HCT116 (cell line): ENCODE data around the gene SDF2L1. TPM values are rescaled to one million over a fixed set of nuclear protein-coding genes. Genes with fewer than 3 reads are reported as not detected.

Experiments
- ATAC-seq: fragments of 200-7000 bp; cut with Tn5 transposase; 2 replicates; pipeline ENCODE4 v1.9.1; 2020; ENCODE audit warnings: mild to moderate bottlenecking, moderate library complexity
- BruUV-seq: library from RNA; stranded (reverse); fragments of 400-500 nt; replicated peaks from 2 replicates; lab custom pipeline; 2021; lab: Mats Ljungman, UMichigan
- CTCF ChIA-PET: fragments of 300-600 bp; sonication (Branson Sonifier 250); formaldehyde crosslinking; loops from one replicate; lab custom pipeline; 2021; ENCODE audit warnings: antibody characterized with exemption; lab: Charles Lee
- POLR2A ChIA-PET: fragments of 300-600, 350-600 bp; sonication (Branson Sonifier 250); formaldehyde crosslinking; loops from one replicate; lab custom pipeline; 2021; ENCODE audit warnings: antibody characterized with exemption; lab: Charles Lee
- RAD21 ChIA-PET, 2 experiments: fragments of 300-600 bp; sonication (Branson Sonifier 250); formaldehyde crosslinking; loops; one replicate each; lab custom pipeline; 2023; ENCODE audit warnings: low total read pairs in 2 of 2; ENCODE audit not compliant: uncharacterized antibody in 2 of 2, unreplicated experiment in 2 of 2, low non-redundant PET in 1 of 2; lab: Charles Lee
- DNase-seq: peaks from one replicate; pipeline ENCODE4 v3.0.0-alpha.2; 2010; ENCODE audit warnings: low read depth, low spot score
- H2AFZ ChIP-seq: fragments of 200-600 bp; shearing (Covaris generic), sonication (generic); 2 replicates; pipeline ENCODE4 v1.6.1; 2017; ENCODE audit warnings: low read depth, mixed run types, mixed read lengths, antibody characterized with exemption, low read length; ENCODE audit not compliant: poor library complexity, severe bottlenecking
- H3K27ac ChIP-seq: 2 replicates; pipeline ENCODE4 v1.5.1; 2012; ENCODE audit warnings: low read depth, low read length
- H3K27me3 ChIP-seq: fragments of 200-600 bp; sonication (generic); 2 replicates; pipeline ENCODE4 v1.6.1; 2016; ENCODE audit warnings: mixed run types, low read length, mixed read lengths; ENCODE audit not compliant: insufficient read depth
- H3K36me3 ChIP-seq, 2 experiments: fragments of 200-500 bp in 1 of 2; fragments of 200-600 bp in 1 of 2; sonication (Bioruptor generic) in 1 of 2; sonication (generic) in 1 of 2; 2 replicates each; pipeline versions ENCODE4 v1.5.1 to v1.6.1; 2014 to 2016; ENCODE audit warnings: low read length in 2 of 2, inconsistent platforms in 1 of 2, mixed read lengths in 1 of 2, mixed run types in 1 of 2; ENCODE audit not compliant: insufficient read depth in 2 of 2, control insufficient read depth in 1 of 2
- H3K4me1 ChIP-seq, 2 experiments: fragments of 200-600 bp in 1 of 2; sonication (generic) in 1 of 2; 2 replicates each; pipeline versions ENCODE4 v1.5.1 to v1.6.1; 2012 to 2017; ENCODE audit warnings: low read length in 2 of 2, inconsistent platforms in 1 of 2, mild to moderate bottlenecking in 1 of 2, mixed read lengths in 1 of 2, mixed run types in 1 of 2, moderate library complexity in 1 of 2; ENCODE audit not compliant: insufficient read depth in 2 of 2, control insufficient read depth in 1 of 2
- H3K4me2 ChIP-seq: fragments of 200-600 bp; sonication (generic); 2 replicates; pipeline ENCODE4 v1.6.1; 2017; ENCODE audit warnings: mixed run types, low read length, mixed read lengths
- H3K4me3 ChIP-seq, 2 experiments: fragments of 200-600 bp in 1 of 2; sonication (generic) in 1 of 2; replicated peaks in 1 of 2; 2 replicates each; pipeline ENCODE4 v1.5.1; 2011 to 2016; ENCODE audit warnings: low read length in 2 of 2, control low read depth in 1 of 2, low read depth in 1 of 2, mild to moderate bottlenecking in 1 of 2, mixed read lengths in 1 of 2, mixed run types in 1 of 2
- H3K79me2 ChIP-seq: fragments of 200-600 bp; sonication (generic); 2 replicates; pipeline ENCODE4 v1.6.1; 2017; ENCODE audit warnings: mild to moderate bottlenecking, mixed run types, low read length, moderate library complexity, mixed read lengths; ENCODE audit not compliant: insufficient read depth
- H3K9ac ChIP-seq: fragments of 200-600 bp; sonication (generic); 2 replicates; pipeline ENCODE4 v1.6.1; 2016; ENCODE audit warnings: low read length, mixed read lengths
- H3K9me2 ChIP-seq: fragments of 200-600 bp; sonication (generic), shearing (Covaris generic); 2 replicates; pipeline ENCODE4 v1.6.1; 2017; ENCODE audit warnings: mixed run types, mild to moderate bottlenecking, moderate library complexity; ENCODE audit not compliant: insufficient read depth
- H3K9me3 ChIP-seq, 2 experiments: fragments of 200-500 bp in 1 of 2; fragments of 200-600 bp in 1 of 2; sonication (Bioruptor generic) in 1 of 2; sonication (generic) in 1 of 2; 2 replicates each; pipeline ENCODE4 v1.6.1; 2014 to 2017; ENCODE audit warnings: low read length in 2 of 2, mixed read lengths in 2 of 2, inconsistent platforms in 1 of 2, low read depth in 1 of 2, mild to moderate bottlenecking in 1 of 2, mixed run types in 1 of 2, moderate library complexity in 1 of 2; ENCODE audit not compliant: control insufficient read depth in 1 of 2, insufficient read depth in 1 of 2
- H4K20me1 ChIP-seq: fragments of 200-600 bp; sonication (generic), shearing (Covaris generic); 2 replicates; pipeline ENCODE4 v1.6.1; 2017; ENCODE audit warnings: mixed run types, mild to moderate bottlenecking, moderate library complexity; ENCODE audit not compliant: insufficient read depth
- ATF3 ChIP-seq: IDR thresholded peaks from 2 replicates; pipeline ENCODE4 v1.6.1; 2012
- CEBPB ChIP-seq: IDR thresholded peaks from 2 replicates; pipeline ENCODE4 v1.6.1; 2012; ENCODE audit warnings: low read depth
- CTCF ChIP-seq, 3 experiments: fragments of 200-600 bp in 1 of 3; sonication (generic) in 1 of 3; IDR thresholded peaks in 2 of 3; conservative IDR thresholded peaks in 1 of 3; 2 replicates each; pipeline ENCODE4 v1.5.1; 2012 to 2017; ENCODE audit warnings: low read depth in 2 of 3, low read length in 2 of 3, antibody characterized with exemption in 1 of 3, borderline replicate concordance in 1 of 3, control low read depth in 1 of 3, mild to moderate bottlenecking in 1 of 3, mixed read lengths in 1 of 3, mixed run types in 1 of 3, moderate library complexity in 1 of 3; ENCODE audit not compliant: insufficient read depth in 1 of 3
- EGR1 ChIP-seq: IDR thresholded peaks from 2 replicates; pipeline ENCODE4 v1.6.1; 2012; ENCODE audit warnings: low read depth
- EZH2 ChIP-seq: fragments of 200-600 bp; sonication (generic); IDR thresholded peaks from 2 replicates; pipeline ENCODE4 v1.6.1; 2017; ENCODE audit warnings: antibody characterized with exemption, mixed run types
- EZH2phosphoT487 ChIP-seq: fragments of 200-600 bp; IDR thresholded peaks from 2 replicates; pipeline ENCODE4 v1.6.1; 2018; ENCODE audit warnings: antibody characterized with exemption, borderline replicate concordance
- FOSL1 ChIP-seq: IDR thresholded peaks from 2 replicates; pipeline ENCODE4 v1.6.1; 2012; ENCODE audit warnings: low read depth
- JUND ChIP-seq: IDR thresholded peaks from 2 replicates; pipeline ENCODE4 v1.6.1; 2012
- MAX ChIP-seq: IDR thresholded peaks from 2 replicates; pipeline ENCODE4 v1.6.1; 2012
- POLR2A ChIP-seq: IDR thresholded peaks from 2 replicates; pipeline ENCODE4 v1.7.0; 2011; ENCODE audit warnings: borderline replicate concordance; ENCODE audit not compliant: insufficient read depth, insufficient read length; ENCODE audit errors: extremely low read depth
- POLR2AphosphoS5 ChIP-seq: IDR thresholded peaks from 2 replicates; pipeline ENCODE4 v1.6.1; 2011; ENCODE audit warnings: mild to moderate bottlenecking, low read depth, low read length, moderate library complexity
- RAD21 ChIP-seq: IDR thresholded peaks from 2 replicates; pipeline ENCODE4 v1.6.1; 2012; ENCODE audit warnings: low read depth, mild to moderate bottlenecking
- REST ChIP-seq: IDR thresholded peaks from 2 replicates; pipeline ENCODE4 v1.6.1; 2012; ENCODE audit warnings: low read depth
- SIN3A ChIP-seq: IDR thresholded peaks from 2 replicates; pipeline ENCODE4 v1.6.1; 2012; ENCODE audit warnings: low read depth
- SRF ChIP-seq: IDR thresholded peaks from 2 replicates; pipeline ENCODE4 v1.6.1; 2012; ENCODE audit warnings: low read depth
- TCF7L2 ChIP-seq: IDR thresholded peaks from 2 replicates; pipeline ENCODE4 v1.7.0; 2011; ENCODE audit warnings: borderline replicate concordance, inconsistent platforms; ENCODE audit not compliant: insufficient read depth, insufficient read length; ENCODE audit errors: extremely low read depth
- YY1 ChIP-seq: IDR thresholded peaks from 2 replicates; pipeline ENCODE4 v1.6.1; 2011; ENCODE audit warnings: low read length, low read depth, moderate library complexity, mild to moderate bottlenecking; ENCODE audit not compliant: insufficient replicate concordance; ENCODE audit errors: extremely low read depth
- ZBTB33 ChIP-seq: IDR thresholded peaks from 2 replicates; pipeline ENCODE4 v1.6.1; 2011; ENCODE audit warnings: mild to moderate bottlenecking, low read length, moderate library complexity; ENCODE audit not compliant: insufficient replicate concordance; ENCODE audit errors: extremely low read depth
- ZFX ChIP-seq: fragments of 450-650 bp; IDR thresholded peaks from 2 replicates; pipeline ENCODE4 v1.6.1; 2017
- intact Hi-C: fragments of 100-400 bp; cut with micrococcal nuclease; formaldehyde crosslinking; loops from 2 replicates; pipeline ENCODE4 v1.10.0; 2022
- total RNA-seq: library from RNA; stranded (reverse); gene quantifications from one replicate; pipeline ENCODE4 v1.2.1, GENCODE V29; 2021; ENCODE audit not compliant: unreplicated experiment

SDF2L1 gene
- total RNA-seq, 1 experiment from 2014 or later: 86.2 TPM

- Histone ChIP-seq H3K27me3 (no peaks in the 10 kb centered on the region), H3K79me2 (peaks cover 8% of the 10 kb centered on the region; the same call in 1 of the 2 replicates), H2AFZ (peak overlapping the region; percentile 97), H3K4me1 (peaks cover 7 to 21% of the 10 kb centered on the region in 2 experiments), H4K20me1 (peaks cover 5% of the 10 kb centered on the region; the same call in 1 of the 2 replicates), H3K4me3 (peak overlapping the region; percentile 67 to 83), H3K9me3 (no peaks in the 10 kb centered on the region), H3K9ac (peak overlapping the region; percentile 83), H3K36me3 (peaks cover 3 to 14% of the 10 kb centered on the region in 2 experiments; a peak in 3 of 4 replicates), H3K4me2 (peak overlapping the region; percentile 92), H3K9me2 (no peaks in the 10 kb centered on the region), H3K27ac (peak overlapping the region; percentile 73)
- DNase-seq: no peak
- ATAC-seq: peak; percentile 12
- ChIA-PET CTCF (interaction anchor here (1.8 kb wide), 1 partner anchor 8 kb away, joined by 7 read pairs; no protein-coding TSS in a partner anchor), POLR2A (interaction anchor here (0.8 kb wide), 1 partner anchor 9 kb away, joined by 4 read pairs; the partner anchor contains the start of gene SDF2L1), RAD21 (no interaction called here)
- no TSS peak for BruUV-seq
- intact Hi-C loops: loop anchor here (5.0 kb wide), 1 partner anchor 216 kb away; the partner anchor contains the start of gene MAPK1
- TF ChIP-seq ATF3: no peak
- TF ChIP-seq EZH2: no peak
- TF ChIP-seq CTCF (IDR thresholded peaks at IDR 0.05 in 2 of 3, conservative IDR thresholded peaks at IDR 0.05 in 1 of 3; ENCODE audit: borderline replicate concordance in 1 of 3, insufficient read depth in 1 of 3, low read depth in 2 of 3, low read length in 2 of 3): no peak
- no peak for TF ChIP-seq RAD21
- no peak for TF ChIP-seq CEBPB
- no peak for TF ChIP-seq ZFX
- no peak for TF ChIP-seq MAX
- TF ChIP-seq ZBTB33: no peak
- TF ChIP-seq JUND: no peak
- TF ChIP-seq POLR2AphosphoS5: no peak
- no peak for TF ChIP-seq YY1
- no peak for TF ChIP-seq TCF7L2
- no peak for TF ChIP-seq FOSL1
- no peak for TF ChIP-seq REST
- no peak for TF ChIP-seq SIN3A
- no peak for TF ChIP-seq POLR2A
- no peak for TF ChIP-seq EGR1
- TF ChIP-seq EZH2phosphoT487: no peak
- TF ChIP-seq SRF: no peak
Observed at GRCh38 chr22:21650823-21651520, 8.9 kb downstream of the SDF2L1 start.
